ENCODE measurements around the gene ILF3. TPM values are rescaled to one million over a fixed set of nuclear protein-coding genes. Genes with fewer than 3 reads are reported as not detected.
A peak's percentile ranks its signal among the peaks of the same experiment; 100 is the strongest.

Gene ILF3
- total RNA-seq, 1 donor from 2014 or later: 588 TPM

DNA sequence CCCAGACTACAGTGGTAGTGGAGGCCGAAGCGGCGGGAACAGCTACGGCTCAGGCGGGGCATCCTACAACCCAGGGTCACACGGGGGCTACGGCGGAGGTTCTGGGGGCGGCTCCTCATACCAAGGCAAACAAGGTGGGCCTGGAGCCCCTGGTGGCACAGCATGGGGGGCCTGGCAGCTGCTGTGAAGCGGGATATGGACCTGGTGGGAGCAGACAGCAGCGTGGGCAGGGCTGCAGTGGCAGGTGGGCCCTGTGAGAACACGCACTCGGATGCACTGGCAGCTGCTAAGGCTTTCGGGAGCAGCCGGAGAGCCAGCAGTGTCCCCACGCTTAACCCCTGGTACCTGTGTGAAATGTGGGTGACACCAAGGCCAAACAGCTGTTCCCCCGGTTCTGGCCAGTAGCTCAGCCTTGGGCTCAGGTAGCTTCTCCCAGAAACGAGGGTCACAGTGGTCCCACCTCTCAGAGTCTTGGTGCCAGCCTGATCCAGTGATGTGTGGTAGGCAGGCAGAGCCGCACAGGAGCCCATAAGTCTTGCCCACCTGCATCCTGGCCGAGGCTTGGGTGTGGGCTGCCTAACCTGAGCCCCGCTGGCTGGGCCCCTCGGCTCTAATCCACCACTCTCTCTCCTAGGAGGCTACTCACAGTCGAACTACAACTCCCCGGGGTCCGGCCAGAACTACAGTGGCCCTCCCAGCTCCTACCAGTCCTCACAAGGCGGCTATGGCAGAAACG, 34.6 kb downstream of the ILF3 start:
- Mint-ChIP-seq H3K27me3 (no peaks in the 10 kb centered on the region), H3K9me3 (no peaks in the 10 kb centered on the region), H3K4me1 (peaks cover 3% of the 10 kb centered on the region), H3K4me3 (no peak overlapping the region), H3K27ac (no peak overlapping the region), H3K36me3 (ENCODE audit: low read depth) (peaks cover 62% of the 10 kb centered on the region)
- intact Hi-C loops (cut with micrococcal nuclease): no loop called here
- DNase-seq: no peak

DNA sequence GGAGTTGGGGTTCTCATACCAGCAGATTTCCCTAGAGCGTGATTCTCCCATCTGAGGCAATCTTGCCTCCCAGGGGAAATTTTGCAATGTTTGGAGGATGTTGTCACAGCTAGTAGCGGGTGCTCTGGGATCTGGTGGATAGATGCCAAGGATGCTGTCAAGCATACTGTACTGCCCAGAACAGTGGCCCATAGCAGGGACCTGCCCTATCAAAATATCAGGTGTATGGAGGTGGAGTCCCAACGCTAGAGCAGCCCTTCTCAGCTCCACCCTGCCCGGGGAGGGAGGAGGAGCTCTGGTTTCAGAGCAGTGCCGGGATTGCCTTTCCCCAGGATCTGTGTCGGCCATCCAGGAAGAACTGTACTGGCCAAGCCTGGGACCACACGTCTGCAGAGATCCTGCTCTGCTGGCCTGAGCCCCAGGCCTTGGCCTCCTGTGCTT, 36.2 kb downstream of the ILF3 start:
- no peaks in the 10 kb centered on the region for H3K27me3 Mint-ChIP-seq
- no peak overlapping the region for H3K4me3 Mint-ChIP-seq
- H3K9me3 Mint-ChIP-seq: no peaks in the 10 kb centered on the region
- H3K4me1 Mint-ChIP-seq: peaks cover 10% of the 10 kb centered on the region
- intact Hi-C loops (cut with micrococcal nuclease): no loop called here
- DNase-seq: no peak
- peaks cover 53% of the 10 kb centered on the region for H3K36me3 Mint-ChIP-seq (ENCODE audit: low read depth)
- no peak overlapping the region for H3K27ac Mint-ChIP-seq

DNA sequence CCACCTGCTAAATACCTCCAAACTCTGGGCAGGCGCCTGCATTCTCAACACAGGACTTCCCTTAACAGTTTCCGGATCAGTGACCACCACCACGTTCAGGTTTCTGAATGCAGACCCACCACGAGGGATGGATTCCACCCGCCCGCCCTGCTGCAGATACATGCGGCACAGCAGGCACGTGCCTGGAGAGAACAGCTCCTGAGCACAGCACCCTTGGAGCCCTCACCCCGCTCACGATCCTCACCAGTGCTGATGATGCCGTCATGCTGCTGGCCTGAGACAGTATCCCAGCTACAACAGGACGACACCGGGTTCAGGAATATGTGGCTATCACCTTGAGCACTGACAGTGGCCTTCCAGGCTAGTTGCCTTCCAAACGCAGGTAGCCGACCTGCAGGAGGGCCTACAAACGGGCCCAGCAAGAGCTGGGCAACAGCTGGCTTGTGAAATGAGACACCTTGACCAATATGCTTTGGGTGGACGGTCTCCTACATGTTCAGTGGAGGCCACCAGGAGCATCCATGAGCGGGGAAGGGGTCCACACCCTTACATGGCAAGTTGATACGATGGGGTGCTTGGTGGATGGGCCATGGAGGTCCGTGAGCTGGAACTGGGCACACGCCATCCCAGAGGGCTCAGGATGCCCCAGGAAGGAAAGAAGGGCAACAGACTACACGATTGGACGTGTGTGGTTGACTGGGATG, 37.2 kb downstream of the ILF3 start:
- Mint-ChIP-seq H3K4me1 (peaks cover 18% of the 10 kb centered on the region), H3K27ac (no peak overlapping the region), H3K27me3 (peaks cover 3% of the 10 kb centered on the region), H3K4me3 (no peak overlapping the region), H3K9me3 (no peaks in the 10 kb centered on the region), H3K36me3 (ENCODE audit: low read depth) (peaks cover 49% of the 10 kb centered on the region)
- intact Hi-C loops (cut with micrococcal nuclease): no loop called here
- DNase-seq: no peak

DNA sequence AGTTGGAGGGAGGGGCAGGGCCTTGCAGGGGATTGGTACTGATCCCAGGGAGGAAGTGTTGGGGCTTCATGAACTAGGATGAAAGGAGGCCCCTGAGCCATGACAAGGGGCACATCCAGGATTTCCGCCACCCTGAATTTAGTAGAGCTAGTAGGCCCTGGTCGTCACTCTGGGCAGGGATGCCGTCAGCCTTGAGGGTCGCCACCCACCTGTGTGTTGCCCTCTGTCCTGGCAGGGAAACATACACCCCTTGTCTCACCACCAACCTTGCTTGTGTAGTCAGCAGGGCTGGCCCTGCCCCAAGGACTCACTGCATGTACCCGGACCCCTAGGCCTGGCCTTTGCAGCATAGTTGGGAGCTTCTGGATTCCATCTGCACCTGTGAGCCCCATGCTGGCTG, 37.7 kb downstream of the ILF3 start:
- H3K4me1 Mint-ChIP-seq: peaks cover 18% of the 10 kb centered on the region
- H3K4me3 Mint-ChIP-seq: no peak overlapping the region
- peaks cover 46% of the 10 kb centered on the region for H3K36me3 Mint-ChIP-seq (ENCODE audit: low read depth)
- intact Hi-C loops (cut with micrococcal nuclease): no loop called here
- DNase-seq: no peak
- H3K9me3 Mint-ChIP-seq: no peaks in the 10 kb centered on the region
- H3K27me3 Mint-ChIP-seq: peaks cover 3% of the 10 kb centered on the region
- H3K27ac Mint-ChIP-seq: no peak overlapping the region

GRCh38 chr19:10692673-10693264, 38.6 kb downstream of the ILF3 start:
- Mint-ChIP-seq H3K27me3 (peaks cover 6% of the 10 kb centered on the region), H3K36me3 (ENCODE audit: low read depth) (peaks cover 38% of the 10 kb centered on the region), H3K4me1 (peaks cover 18% of the 10 kb centered on the region), H3K27ac (no peak overlapping the region), H3K9me3 (no peaks in the 10 kb centered on the region), H3K4me3 (no peak overlapping the region)
- no peak for DNase-seq
- intact Hi-C loops (cut with micrococcal nuclease): no loop called here

- Mint-ChIP-seq H3K27me3 (peaks cover 6% of the 10 kb centered on the region), H3K27ac (no peak overlapping the region), H3K4me1 (peaks cover 18% of the 10 kb centered on the region), H3K4me3 (peak overlapping the region; percentile 85), H3K36me3 (ENCODE audit: low read depth) (peaks cover 23% of the 10 kb centered on the region), H3K9me3 (no peaks in the 10 kb centered on the region)
- no peak for DNase-seq
- intact Hi-C loops (cut with micrococcal nuclease): loop anchor here (5.0 kb wide), 1 partner anchor 188 kb away; no protein-coding TSS in a partner anchor
Measured at GRCh38 chr19:10694706-10695307, 40.7 kb downstream of the ILF3 start.

- Mint-ChIP-seq H3K4me3 (peak overlapping the region; percentile 85), H3K9me3 (no peaks in the 10 kb centered on the region), H3K4me1 (peaks cover 18% of the 10 kb centered on the region), H3K36me3 (ENCODE audit: low read depth) (peaks cover 15% of the 10 kb centered on the region), H3K27ac (peak overlapping the region; percentile 75), H3K27me3 (peaks cover 6% of the 10 kb centered on the region)
- peak; percentile 98 for DNase-seq
- intact Hi-C loops (cut with micrococcal nuclease): loop anchor here (5.0 kb wide), 1 partner anchor 188 kb away; no protein-coding TSS in a partner anchor
Measured at GRCh38 chr19:10695401-10696398, 41.6 kb downstream of the ILF3 start.

- no peak overlapping the region for H3K4me3 Mint-ChIP-seq
- H3K36me3 Mint-ChIP-seq (ENCODE audit: low read depth): peaks cover 6% of the 10 kb centered on the region
- peaks cover 23% of the 10 kb centered on the region for H3K4me1 Mint-ChIP-seq
- H3K9me3 Mint-ChIP-seq: no peaks in the 10 kb centered on the region
- H3K27me3 Mint-ChIP-seq: peaks cover 6% of the 10 kb centered on the region
- intact Hi-C loops (cut with micrococcal nuclease): loop anchor here (1.0 to 5.0 kb wide), 4 partner anchors 45 to 192 kb away; partner anchors contain the start of gene ILF3
- DNase-seq: peak; percentile 91
- no peak overlapping the region for H3K27ac Mint-ChIP-seq
Measured at GRCh38 chr19:10699650-10700335, 45.6 kb downstream of the ILF3 start.

GRCh38 chr19:10701955-10702525, 47.9 kb downstream of the ILF3 start:
- DNase-seq: peak; percentile 73
- H3K36me3 Mint-ChIP-seq (ENCODE audit: low read depth): peaks cover 15% of the 10 kb centered on the region
- intact Hi-C loops (cut with micrococcal nuclease): loop anchor here (2.0 kb wide), 1 partner anchor 47 kb away; the partner anchor contains the start of gene ILF3

DNA sequence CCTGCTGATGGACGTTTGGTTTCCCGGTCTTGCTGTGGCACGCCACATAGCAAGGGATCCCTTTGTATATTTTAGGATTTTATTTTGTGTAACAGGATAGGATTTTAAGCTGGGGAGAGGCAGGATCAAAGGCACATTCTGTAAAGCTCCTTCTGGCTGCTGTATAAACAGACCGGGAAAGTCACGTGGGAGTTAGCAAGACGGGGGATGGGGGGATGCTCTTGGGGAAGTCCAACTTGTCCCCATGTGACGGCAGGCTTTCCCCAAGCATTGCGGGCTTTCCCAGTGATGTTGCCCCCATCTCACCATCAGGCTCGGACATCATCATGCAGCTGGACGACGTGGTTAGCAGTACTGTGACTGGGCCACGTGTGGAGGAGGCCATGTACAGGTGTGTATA, 52.8 kb downstream of the ILF3 start:
- no peaks in the 10 kb centered on the region for H3K27me3 Mint-ChIP-seq
- H3K27ac Mint-ChIP-seq: no peak overlapping the region

More at GRCh38 chr19:10701955-10702525, 47.9 kb downstream of the ILF3 start:
- Mint-ChIP-seq H3K27me3 (peaks cover 3% of the 10 kb centered on the region), H3K27ac (peak overlapping the region; percentile 79), H3K4me3 (peak overlapping the region; percentile 91), H3K9me3 (no peaks in the 10 kb centered on the region), H3K4me1 (peaks cover 12% of the 10 kb centered on the region)

DNA sequence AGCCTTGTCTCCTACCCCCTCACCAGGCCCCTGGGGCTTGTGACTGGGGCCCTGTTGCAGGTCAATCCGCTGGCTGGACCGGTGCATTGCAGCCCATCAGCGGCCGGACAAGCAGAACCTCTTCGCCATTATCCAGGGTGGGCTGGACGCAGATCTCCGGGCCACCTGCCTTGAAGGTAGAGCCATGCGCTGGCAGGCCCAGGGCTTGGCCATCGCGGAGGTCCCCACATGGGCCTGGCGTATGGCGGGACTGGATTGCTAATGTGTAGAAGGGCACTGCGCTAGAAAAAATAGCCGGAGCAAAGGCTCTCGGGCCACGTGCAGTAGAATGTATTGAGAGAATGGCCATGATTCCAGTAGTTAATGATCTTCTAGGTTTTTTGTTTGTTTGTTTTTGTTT, 53.3 kb downstream of the ILF3 start:
- no peaks in the 10 kb centered on the region for H3K9me3 Mint-ChIP-seq
- H3K27ac Mint-ChIP-seq: no peak overlapping the region
- DNase-seq: no peak
- intact Hi-C loops (cut with micrococcal nuclease): no loop called here
- H3K4me1 Mint-ChIP-seq: peaks cover 2% of the 10 kb centered on the region
- no peak overlapping the region for H3K4me3 Mint-ChIP-seq
- H3K27me3 Mint-ChIP-seq: no peaks in the 10 kb centered on the region
- H3K36me3 Mint-ChIP-seq (ENCODE audit: low read depth): peaks cover 24% of the 10 kb centered on the region

More for the DNA sequence above, 52.8 kb downstream of the ILF3 start:
- Mint-ChIP-seq H3K36me3 (ENCODE audit: low read depth) (peaks cover 25% of the 10 kb centered on the region), H3K9me3 (no peaks in the 10 kb centered on the region), H3K4me1 (peaks cover 5% of the 10 kb centered on the region), H3K4me3 (no peak overlapping the region)
- intact Hi-C loops (cut with micrococcal nuclease): no loop called here
- no peak for DNase-seq

DNA sequence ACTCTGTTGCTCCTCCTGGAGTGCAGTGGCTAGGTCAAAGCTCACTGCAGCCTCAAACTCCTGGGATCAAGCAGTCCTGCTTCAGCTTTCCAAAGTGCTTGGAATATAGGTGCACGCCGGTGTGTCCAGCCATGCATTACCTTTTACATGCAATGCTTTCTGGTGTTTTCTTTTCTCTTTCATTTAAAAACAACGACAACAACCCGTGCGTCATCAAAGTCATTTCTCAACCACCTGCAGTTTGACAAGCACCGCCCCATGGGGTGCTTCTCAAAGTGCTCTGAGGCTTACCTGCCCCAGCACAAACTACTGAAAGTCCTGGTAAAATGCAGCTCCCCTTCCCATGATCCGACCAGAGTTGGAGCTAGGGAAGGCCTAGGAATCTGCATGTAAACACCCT, 54.1 kb downstream of the ILF3 start:
- Mint-ChIP-seq H3K9me3 (no peaks in the 10 kb centered on the region), H3K4me1 (peaks cover 2% of the 10 kb centered on the region), H3K4me3 (no peak overlapping the region), H3K27me3 (no peaks in the 10 kb centered on the region), H3K27ac (no peak overlapping the region), H3K36me3 (ENCODE audit: low read depth) (peaks cover 24% of the 10 kb centered on the region)
- intact Hi-C loops (cut with micrococcal nuclease): no loop called here
- DNase-seq: no peak

Data from activated CD4-positive, alpha-beta T cell treated with anti-CD3 and anti-CD28 coated beads, Interleukin-2, amount 10 ng/mL, durations not matched to agents 24 days and 14 days (primary cell).